Kasumi-1 (cell line): ENCODE data around the gene EPS8L2.
A peak's percentile ranks its signal among the peaks of the same experiment; 100 is the strongest.

ENCODE experiments used
- DNase-seq, 2 experiments: peaks; one replicate each; lab custom pipeline; 2025; lab: John Stamatoyannopoulos, UW

The EPS8L2 gene

GRCh38 chr11:763073-763463 lies 57.0 kb downstream of the EPS8L2 start:
- no peak for DNase-seq

GRCh38 chr11:763549-764321 lies 57.7 kb downstream of the EPS8L2 start:
- no peak for DNase-seq

GRCh38 chr11:764322-765024 lies 58.4 kb downstream of the EPS8L2 start:
- DNase-seq, result no peak

- peak; percentile 64 to 74 for DNase-seq
These were observed 59.2 kb downstream of the EPS8L2 start for GRCh38 chr11:765025-765801.

- DNase-seq, result no peak
These were observed 59.7 kb downstream of the EPS8L2 start for GRCh38 chr11:765802-766091.

- no peak for DNase-seq
These were observed 60.3 kb downstream of the EPS8L2 start for GRCh38 chr11:766106-766935.

GRCh38 chr11:766936-767210 lies 60.8 kb downstream of the EPS8L2 start:
- no peak for DNase-seq

- no peak for DNase-seq
These were observed 61.2 kb downstream of the EPS8L2 start for GRCh38 chr11:767238-767637.

- no peak for DNase-seq
These were observed 64.0 kb downstream of the EPS8L2 start for GRCh38 chr11:769887-770641.

GRCh38 chr11:770642-771616 lies 64.9 kb downstream of the EPS8L2 start:
- DNase-seq, result no peak

- DNase-seq, result no peak
These were observed 65.7 kb downstream of the EPS8L2 start for GRCh38 chr11:771617-772204.

GRCh38 chr11:772429-773390 lies 66.7 kb downstream of the EPS8L2 start:
- no peak for DNase-seq

GRCh38 chr11:773425-773824 lies 67.4 kb downstream of the EPS8L2 start:
- DNase-seq, result no peak

- no peak for DNase-seq
These were observed 67.8 kb downstream of the EPS8L2 start for GRCh38 chr11:773830-774229.

- DNase-seq, result no peak
These were observed 69.0 kb downstream of the EPS8L2 start for GRCh38 chr11:774873-775592.

- DNase-seq, result no peak
These were observed 70.2 kb downstream of the EPS8L2 start for GRCh38 chr11:776263-776560.

GRCh38 chr11:776561-777287 lies 70.7 kb downstream of the EPS8L2 start:
- DNase-seq, result peak; percentile 45 to 55
